Measurements from ENCODE around the gene IL2RA. TPM values are rescaled to one million over a fixed set of nuclear protein-coding genes. Genes with fewer than 3 reads are reported as not detected.
"Not testable (repeated sequence)": the region's sequence is repeated elsewhere in the genome, so short reads cannot be mapped to it uniquely, and the experiment has no call there.

IL2RA gene
- total and polyA plus RNA-seq, 9 donors, result 0.07 to 5.2 (median 0.90) TPM; not detected in 2

- no peaks in the 10 kb centered on the region for H3K27me3 ChIP-seq
- DNase-seq, result no peak
- H3K36me3 ChIP-seq, result no peaks in the 10 kb centered on the region
- peaks cover 3% of the 10 kb centered on the region for H3K4me1 ChIP-seq (ENCODE audit: insufficient read depth)
- H3K27ac ChIP-seq, result no peak overlapping the region
- TF ChIP-seq CTCF (IDR thresholded peaks at IDR 0.05) (no peak), EP300 (IDR thresholded peaks at IDR 0.05) (no peak), POLR2A (IDR thresholded peaks at IDR 0.05) (no peak)
- intact Hi-C loops (cut with DNase I), result no loop called here
- no peak overlapping the region for H3K4me3 ChIP-seq
- WGBS, 3 donors, result 63 to 79% (median 76%) methylated on average over 3 of the region's 3 CpGs
- H3K9me3 ChIP-seq, result no peaks in the 10 kb centered on the region
These were observed 55.6 kb downstream of the IL2RA start for GRCh38 chr10:6006546-6006945.

- intact Hi-C loops (cut with DNase I), result no loop called here
These were observed 56.2 kb downstream of the IL2RA start for GRCh38 chr10:6005856-6006395.

GRCh38 chr10:6005161-6005804, 56.9 kb downstream of the IL2RA start:
- intact Hi-C loops (cut with DNase I); H3K36me3 ChIP-seq; DNase-seq; H3K9me3 ChIP-seq; H3K4me3 ChIP-seq; H3K27me3 ChIP-seq; H3K4me1 ChIP-seq (ENCODE audit: insufficient read depth); H3K27ac ChIP-seq: not testable (repeated sequence)
- WGBS, 3 donors, result 23 to 26% (median 24%) methylated on average over 6 of the region's 6 CpGs

More at GRCh38 chr10:6005856-6006395, 56.2 kb downstream of the IL2RA start:
- DNase-seq, result no peak
- H3K27me3 ChIP-seq, result no peaks in the 10 kb centered on the region
- WGBS, 3 donors, result 27 to 48% (median 36%) methylated on average over 8 of the region's 8 CpGs
- no peaks in the 10 kb centered on the region for H3K9me3 ChIP-seq
- H3K4me3 ChIP-seq, result no peak overlapping the region
- no peaks in the 10 kb centered on the region for H3K36me3 ChIP-seq
- no peak for TF ChIP-seq EP300 (IDR thresholded peaks at IDR 0.05)
- TF ChIP-seq CTCF (IDR thresholded peaks at IDR 0.05), result no peak
- TF ChIP-seq POLR2A (IDR thresholded peaks at IDR 0.05), result no peak
- H3K4me1 ChIP-seq (ENCODE audit: insufficient read depth), result peaks cover 3% of the 10 kb centered on the region
- no peak overlapping the region for H3K27ac ChIP-seq

- no peak for TF ChIP-seq EP300 (IDR thresholded peaks at IDR 0.05)
- no peak for TF ChIP-seq POLR2A (IDR thresholded peaks at IDR 0.05)
- no peak for TF ChIP-seq CTCF (IDR thresholded peaks at IDR 0.05)
- Histone ChIP-seq H3K36me3 (no peaks in the 10 kb centered on the region), H3K27ac (no peak overlapping the region), H3K4me1 (ENCODE audit: insufficient read depth) (no peaks in the 10 kb centered on the region), H3K9me3 (no peaks in the 10 kb centered on the region), H3K4me3 (no peak overlapping the region), H3K27me3 (no peaks in the 10 kb centered on the region)
- DNase-seq, result no peak
- WGBS, 3 donors, result 77 to 83% (median 82%) methylated on average over 12 of the region's 12 CpGs
- intact Hi-C loops (cut with DNase I), result no loop called here
These were observed 59.2 kb downstream of the IL2RA start for GRCh38 chr10:6002809-6003510.
